GM21737 (cell line): ENCODE results near the gene RBSN.
A peak's percentile ranks its signal among the peaks of the same experiment; 100 is the strongest.

Source experiments
- ATAC-seq: cut with Tn5 transposase; IDR thresholded peaks from one replicate; pipeline ENCODE4 v1.9.1; 2021; ENCODE audit warnings: mild to moderate bottlenecking, moderate library complexity; ENCODE audit not compliant: unreplicated experiment

Gene RBSN

DNA sequence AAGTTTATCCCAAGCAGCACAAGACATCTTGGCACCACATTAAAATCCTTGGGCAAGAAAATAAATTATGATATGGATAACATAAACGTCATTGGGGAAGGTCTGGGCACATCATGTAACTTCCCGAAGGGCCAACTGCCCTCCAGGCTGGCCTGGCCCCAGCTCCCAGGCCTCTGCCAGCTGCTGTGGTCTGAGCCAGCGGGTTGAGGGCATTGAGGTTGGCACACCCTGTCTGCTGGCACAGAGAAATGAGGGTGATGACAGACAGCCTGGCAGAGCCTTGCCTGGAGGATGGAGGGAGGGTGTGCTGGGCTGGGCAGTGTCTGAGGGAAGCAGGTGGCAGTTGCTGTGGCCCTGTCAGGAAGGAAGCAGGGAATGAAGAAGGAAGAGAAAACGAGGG lies 3.3 kb upstream of the RBSN start:
- no peak for ATAC-seq

DNA sequence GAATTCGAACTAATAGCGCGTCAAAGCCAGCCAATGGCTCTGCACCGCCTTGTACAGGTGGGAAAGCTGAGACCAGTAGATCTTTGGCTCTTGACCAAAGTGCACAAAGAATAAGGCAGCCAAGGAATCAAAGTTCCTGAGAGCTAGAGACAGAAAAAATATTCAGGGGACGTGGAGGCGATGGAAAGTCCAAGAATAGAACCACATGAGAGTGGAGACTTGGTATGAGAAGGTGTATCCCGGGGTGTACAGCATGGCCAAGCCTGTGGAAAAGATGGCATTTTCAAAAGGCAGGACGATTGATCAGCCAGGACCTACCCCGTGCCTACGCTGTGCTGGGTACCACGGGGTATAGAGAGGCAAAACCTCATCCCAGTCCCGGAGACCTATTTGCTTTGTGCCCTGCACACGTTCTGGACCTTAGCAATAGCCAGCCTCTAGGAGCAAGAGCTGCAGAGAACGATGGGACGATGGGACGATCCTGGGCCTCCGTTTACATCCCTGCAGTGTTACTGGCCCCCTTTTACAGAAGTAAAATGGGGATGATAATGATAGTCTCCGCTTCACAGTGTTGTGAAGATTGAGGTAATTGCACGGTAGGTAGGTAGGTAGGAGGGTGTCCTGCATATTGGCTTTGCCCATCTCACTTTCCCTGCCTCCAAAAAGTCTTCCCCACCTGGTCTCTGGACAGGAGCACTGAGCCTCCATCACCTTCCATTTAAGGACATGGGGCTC lies 583 bp upstream of the RBSN start:
- ATAC-seq = peak; percentile 17

DNA sequence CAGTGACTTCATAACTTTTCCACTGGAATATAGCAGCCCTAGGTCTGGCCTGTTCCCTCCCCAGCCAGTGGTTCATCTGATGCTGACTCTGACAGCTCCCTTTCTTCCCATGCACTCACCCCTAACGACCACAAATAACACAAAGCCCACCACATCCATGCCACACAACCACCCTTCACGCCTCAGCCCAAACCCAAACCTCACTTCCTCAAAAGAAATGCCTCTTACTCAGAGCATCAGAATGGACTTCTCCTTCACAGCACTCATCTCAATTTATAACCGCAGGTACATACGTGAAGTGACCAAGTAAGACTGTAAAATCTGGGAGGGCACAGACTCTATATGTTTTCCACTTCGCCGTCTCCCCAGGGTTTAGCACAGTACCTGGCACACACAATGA lies 1.1 kb downstream of the RBSN start:
- ATAC-seq = no peak

DNA sequence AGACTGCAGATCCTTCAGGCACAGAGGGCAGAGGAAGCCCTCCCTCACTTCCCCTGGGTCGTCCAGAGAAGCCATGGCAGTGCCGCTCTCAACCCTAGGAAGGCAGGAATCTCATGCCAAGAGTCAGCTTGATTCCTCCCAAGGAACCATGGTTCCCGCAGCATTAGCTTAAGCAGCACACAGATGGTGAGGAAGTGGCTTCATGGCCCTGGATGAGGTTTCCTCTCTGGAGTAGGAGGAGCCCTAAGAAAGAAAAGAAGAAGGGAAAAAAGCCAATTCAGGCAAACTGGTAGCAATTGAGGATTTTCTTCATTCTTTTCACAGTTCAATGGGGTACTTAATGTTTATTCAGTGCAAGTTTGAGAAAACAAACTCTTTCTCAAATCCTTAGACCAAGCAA lies 2.9 kb downstream of the RBSN start:
- ATAC-seq = no peak

DNA sequence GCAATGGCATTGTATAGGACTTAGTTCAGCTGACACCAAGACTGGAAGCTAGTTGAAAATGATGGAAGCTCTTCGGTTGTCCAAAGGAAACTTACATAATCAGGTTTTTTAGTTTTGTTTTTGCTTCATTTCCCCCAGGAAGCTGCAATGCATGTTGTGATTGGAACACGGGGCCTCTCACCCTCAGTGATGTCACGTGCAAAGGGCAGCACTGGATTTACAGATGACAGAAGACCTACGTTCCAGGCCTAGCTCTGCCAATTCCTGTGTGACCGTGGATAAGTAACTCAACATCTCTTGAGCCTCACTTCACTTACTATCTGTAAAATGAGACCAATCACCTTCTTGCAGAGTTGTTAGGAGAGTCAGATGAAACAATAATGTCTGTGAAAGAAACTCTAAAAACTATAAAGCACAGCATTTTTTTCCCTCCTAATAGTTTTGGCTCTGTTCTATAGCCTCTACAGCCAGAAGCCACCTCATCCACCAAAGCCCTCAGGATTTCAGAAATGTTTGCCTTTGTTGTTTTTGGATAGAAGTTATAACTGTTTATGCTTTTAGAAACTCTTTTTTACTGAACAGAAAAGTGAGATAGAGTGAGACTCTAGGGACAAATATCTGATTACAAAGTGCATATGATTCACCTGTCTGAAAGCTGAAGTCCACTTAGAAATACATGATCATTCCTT lies 4.6 kb downstream of the RBSN start:
- ATAC-seq = no peak

DNA sequence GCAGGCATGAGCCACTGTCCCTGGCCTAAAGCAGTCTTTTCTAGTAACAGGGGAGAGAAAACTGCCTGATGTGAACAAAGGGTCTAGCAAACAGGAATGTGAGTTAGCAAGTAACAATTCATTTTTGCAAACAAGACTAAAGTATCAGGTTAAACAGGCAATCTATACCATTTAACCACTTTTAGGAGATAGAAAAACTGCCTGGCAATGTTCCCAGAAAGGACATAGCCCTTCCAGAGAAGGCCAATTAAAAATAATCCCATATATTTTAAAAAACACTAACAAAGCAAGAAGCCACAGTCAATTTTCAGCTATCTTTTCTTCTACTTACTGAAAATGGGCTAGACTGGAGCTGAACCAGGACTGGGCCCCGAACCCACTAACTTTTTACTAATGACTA lies 6.3 kb downstream of the RBSN start:
- no peak for ATAC-seq

DNA sequence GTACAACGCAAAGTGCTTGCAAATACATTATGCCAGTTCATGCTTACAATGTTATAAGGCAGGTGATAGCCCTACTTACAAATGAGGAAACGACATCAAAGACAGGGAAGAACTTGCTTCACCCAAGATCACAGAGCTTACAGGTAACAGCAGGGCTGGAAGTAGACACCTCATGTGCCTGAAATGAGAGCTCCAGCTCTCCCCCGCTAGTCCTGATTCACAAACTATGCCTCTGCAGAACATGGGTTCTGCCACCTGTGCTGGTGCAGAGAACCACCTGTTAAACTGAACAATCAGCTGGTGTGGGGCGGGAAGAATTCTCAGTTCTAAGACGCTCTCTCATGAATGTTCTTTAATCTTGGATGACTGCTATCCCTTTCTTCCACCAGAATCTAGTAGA lies 7.4 kb downstream of the RBSN start:
- no peak for ATAC-seq

DNA sequence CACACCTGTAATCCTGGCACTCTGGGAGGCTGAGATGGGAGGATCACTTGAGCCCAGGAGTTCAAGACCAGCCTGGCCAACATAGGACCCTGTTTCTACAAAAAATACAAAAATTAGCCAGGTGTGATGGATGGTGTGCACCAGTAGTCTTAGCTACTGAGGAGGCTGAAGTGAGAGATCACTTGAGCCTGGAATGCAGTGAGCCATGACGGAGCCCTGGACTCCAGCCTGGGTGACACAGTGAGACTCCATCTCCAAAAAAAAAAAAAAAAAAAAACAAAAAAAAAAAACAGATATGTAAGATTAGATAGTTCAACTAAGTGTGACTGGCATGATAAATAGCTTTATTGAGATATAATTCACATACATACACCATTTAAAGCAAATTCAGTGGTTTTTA lies 9.7 kb downstream of the RBSN start:
- ATAC-seq = no peak

DNA sequence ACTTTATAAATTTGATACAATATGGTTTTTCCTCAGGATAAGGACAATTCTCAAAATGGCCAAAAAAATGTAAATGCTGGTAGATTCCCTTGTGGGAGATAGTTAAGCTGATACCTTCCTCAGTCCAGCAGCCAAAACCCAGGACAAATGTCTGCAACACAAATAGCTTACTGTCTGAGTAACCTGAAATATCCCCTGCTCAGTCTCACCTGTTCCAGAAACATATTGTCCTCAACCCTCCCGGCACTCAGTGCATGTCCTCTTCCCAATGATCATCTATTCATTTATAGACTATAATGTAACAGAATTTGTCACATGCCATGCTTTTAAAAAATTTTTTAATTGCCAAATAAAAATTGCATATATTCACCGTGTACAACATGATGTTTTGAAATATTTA lies 12.2 kb downstream of the RBSN start:
- ATAC-seq = no peak

DNA sequence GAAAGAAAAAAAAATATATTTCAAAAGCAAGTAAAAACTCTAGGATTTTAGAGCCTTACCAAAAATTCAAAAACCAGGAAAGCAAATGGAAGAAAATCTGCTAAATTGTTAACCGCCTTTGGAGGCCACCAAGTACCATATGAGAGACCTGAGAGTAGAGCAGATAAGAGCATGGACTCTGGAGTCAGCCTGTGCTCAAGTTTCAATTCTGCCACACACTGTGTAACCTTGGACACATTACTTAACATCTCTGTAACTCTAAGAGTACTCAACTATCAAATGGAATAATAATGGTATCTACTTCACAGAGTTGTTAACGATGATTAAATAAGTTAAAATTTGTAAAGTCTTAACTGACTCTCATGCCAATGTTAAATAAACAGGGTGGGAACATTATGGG lies 12.7 kb downstream of the RBSN start:
- no peak for ATAC-seq

DNA sequence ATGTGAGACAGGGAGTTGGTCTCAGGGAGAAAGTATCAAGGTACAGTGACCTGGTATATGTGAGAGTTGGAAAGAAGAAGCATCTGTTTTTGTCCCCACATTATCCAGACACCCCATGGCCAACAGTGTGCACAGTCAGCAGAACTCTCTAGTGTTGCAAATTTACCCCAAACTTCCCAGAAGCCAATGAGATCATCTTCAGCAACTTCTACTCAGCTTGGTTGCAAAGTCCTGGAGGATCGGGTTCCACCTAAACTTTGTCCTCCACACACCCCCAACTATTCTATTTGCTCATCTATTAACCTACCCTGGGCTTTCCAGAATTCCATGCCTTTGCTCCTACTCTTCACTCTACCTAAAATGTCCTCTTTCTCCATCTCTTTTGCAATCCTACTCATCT lies 15.7 kb downstream of the RBSN start:
- ATAC-seq = no peak

DNA sequence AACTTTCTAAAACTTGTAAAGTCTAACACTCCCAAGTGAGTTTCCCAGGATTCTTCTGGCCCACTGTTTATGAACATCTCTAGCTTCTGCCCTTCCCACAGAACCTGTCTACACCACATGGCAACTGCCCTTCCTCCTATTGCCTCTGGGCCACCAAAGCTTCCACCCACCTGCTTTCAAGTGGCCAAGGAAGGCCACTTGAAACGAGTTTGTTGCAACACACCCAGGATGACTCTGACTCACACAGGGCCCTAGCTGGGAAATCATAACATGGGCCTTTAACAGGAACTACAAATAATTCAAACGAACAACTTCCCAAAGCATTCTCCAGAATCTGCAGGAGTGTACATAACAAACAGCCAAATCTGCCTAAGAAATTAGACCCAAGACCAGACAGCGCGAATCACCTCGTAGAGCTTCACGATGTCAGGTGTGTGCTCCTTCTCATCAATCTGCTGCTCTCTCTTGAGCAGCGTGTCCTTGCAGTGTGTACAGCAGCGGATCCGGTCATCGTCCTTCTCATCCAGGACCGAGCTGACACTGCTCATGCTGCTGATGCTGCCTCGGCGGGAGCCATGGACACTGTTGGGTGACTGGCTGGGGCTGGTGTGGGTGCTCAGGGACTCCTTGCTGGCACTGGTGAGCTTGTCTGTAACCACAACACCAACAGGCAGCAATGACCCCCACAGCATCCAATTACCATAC lies 16.8 kb downstream of the RBSN start:
- ATAC-seq = no peak

DNA sequence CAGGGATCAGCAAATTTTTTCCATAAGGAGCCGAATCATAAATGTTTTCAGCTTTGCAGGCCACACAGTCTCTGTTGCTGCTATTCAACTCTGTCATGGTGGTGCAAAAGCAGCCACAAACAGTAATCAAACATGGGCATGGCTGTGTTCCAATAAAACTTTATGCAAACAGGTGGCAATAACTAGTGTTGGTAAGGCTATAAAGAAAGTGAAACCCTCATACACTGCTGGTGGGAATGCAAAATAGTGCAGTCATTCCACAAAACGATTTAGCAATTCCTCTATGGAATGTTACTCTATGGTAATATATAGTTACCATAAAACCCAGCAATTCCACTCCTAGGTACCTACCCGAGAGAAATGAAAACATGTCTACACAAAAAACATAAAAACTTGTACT lies 19.9 kb downstream of the RBSN start:
- no peak for ATAC-seq

DNA sequence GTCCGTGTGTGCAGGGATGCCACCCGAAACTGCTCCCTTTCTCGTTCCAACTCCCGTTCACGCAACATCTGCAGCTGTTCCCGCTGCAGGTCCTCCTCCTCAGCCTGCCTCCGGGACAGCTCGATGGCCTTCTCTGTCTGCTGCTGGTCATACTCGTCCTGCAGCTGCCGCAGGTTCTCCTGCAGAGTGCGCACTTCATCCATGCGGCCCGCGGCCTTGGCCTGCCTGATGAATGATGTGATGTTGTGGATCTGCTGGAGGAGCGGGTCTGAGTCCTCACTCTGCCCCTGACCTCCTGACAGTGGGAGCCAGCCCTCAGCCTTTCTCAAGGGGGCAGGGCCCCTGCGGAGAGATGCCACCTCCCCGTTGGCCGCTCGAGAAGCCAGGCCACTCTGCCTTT lies 24.4 kb downstream of the RBSN start:
- ATAC-seq = no peak

DNA sequence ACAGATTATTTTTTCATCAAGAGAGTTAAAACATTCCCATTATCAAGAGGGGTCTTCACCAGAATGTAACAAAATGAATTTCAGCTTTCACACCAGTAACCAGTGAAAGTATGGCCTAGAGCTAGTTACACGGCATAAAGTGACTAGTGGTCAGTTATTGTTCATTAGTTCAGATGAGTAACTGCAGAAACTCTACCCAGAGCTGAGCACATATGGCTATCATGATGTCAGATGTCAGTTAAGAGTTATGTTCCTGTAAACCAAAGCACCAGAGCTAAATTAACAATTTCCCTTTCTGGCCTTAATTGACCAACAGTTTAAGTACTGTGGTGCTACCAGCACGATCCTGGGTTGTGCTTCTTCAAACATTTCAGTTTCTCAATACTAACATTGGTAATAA lies 27.2 kb downstream of the RBSN start:
- ATAC-seq = no peak

DNA sequence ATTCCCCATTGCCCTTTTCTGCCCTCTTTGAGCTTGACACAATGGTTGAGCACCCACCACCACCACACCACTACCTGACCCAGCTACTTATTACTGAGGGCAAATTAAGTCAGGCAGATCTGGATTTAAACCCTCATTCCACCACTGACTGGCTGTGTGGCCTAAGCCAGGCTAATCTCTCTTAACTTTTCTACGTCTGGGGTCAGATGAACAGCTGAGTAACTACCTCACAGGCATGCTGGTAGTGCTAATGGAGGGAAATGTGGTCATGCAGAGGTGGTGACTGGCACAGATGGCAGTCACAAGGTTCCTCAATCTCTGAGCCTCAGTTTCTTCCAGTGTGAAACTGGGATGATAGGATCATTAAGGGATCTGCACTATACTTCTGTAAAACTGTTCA lies 29.5 kb downstream of the RBSN start:
- no peak for ATAC-seq

DNA sequence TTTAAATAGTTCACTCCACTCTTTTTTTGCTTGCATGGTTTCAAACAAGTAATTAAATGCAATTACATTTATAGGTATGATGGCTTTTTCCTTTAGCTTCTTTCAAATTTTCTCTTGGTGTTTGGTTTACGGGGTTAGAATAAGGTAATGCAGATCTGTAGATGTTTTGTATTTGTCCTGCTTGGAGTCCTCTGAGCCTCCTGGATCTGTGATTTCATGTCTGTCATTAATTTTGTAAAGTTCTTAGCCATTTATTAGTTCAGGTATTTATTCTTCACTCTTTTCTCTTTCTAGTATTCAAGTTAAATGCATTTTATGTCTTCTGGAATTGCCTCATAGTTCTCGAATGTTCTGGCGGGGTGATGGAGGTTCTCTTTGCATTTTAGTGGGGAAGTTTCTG lies 32.5 kb downstream of the RBSN start:
- no peak for ATAC-seq

DNA sequence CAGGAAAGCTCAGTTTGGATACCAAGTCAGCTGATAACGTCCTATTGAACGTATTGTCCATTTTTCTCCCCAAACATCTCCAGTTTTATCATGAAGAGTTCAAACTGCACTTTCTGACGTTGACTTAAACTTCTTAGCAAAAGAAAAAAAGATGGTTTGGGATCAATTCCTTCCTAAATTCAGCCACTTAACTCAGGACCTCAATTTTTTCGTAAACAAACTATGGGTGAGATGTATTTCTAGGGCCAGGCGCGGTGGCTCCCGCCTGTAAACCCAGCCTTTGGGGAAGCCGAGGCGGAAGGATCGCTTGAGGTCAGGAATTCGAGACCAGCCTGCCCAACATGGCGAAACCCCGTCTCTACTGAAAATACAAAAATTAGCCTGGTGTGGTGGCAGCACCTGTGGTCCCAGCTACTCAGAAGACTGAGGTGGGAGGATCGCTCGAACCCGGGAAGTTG lies 33.4 kb downstream of the RBSN start:
- no peak for ATAC-seq

DNA sequence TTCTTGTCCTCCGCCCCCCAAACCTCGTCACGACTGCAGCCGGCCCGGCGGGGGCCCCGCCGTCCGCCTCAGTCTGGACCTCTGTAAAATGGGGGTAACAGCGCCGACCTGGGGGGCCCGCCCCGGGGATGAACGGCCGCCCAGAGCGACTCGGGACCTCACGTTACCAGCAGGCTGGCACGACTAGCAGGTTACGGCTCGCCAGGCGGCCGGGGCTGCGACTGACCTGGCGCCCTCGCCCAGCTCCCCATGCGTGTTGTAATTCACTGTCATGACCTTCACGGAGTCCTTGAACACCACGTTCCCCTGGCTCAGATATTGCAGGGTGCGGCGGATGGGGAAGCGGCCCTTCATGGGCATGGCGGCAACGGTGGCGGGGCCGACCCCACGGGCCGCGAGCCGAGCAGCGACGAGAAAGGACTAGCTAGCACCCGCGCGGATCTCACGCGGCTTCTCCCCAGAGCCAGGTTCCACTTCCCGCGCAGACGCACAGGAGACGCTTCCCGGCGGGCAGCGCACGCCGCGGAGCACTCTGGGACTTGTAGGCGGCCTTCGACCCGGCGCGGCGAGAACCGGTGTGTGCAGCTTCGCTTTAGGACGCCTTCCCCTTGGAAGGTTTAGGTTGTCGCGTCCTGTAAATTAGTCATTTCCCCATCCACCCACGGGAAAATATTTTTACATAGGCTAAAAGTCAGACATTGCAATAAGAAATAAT lies 34.0 kb downstream of the RBSN start, which contains the start of gene MRPS25:
Gene MRPS25, minus strand, starts transcription at position 481 of the 715 bp plus-strand sequence. Its CDS starts 121 bp downstream, at position 360.
- ATAC-seq = peak; percentile 95

DNA sequence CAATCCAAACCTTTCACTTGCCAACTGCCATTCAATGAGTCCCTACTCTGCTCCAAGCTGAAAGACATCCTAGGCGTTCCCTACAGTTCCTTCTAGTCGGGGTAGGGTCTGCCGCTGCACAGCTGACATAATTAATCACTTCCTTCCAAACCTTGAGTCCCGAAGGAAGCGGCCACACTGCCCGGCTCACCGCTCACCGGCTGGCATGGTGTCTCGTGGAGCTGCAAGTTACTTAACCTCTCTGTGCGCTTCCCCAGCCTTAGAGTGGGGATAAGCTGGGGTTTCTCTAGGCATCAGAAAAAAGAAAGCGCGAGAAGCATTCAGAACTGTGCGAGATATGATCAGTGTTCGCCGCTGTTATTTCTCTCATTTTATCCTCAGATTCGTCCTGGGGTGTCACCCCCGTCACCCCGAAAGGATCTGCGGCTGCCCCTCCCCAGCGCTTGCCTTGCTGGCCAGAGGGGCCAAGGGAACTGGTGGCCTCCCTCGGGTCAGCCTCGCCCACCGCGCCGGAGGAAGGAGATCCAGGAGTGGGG lies 34.6 kb downstream of the RBSN start:
- peak; percentile 26 for ATAC-seq

DNA sequence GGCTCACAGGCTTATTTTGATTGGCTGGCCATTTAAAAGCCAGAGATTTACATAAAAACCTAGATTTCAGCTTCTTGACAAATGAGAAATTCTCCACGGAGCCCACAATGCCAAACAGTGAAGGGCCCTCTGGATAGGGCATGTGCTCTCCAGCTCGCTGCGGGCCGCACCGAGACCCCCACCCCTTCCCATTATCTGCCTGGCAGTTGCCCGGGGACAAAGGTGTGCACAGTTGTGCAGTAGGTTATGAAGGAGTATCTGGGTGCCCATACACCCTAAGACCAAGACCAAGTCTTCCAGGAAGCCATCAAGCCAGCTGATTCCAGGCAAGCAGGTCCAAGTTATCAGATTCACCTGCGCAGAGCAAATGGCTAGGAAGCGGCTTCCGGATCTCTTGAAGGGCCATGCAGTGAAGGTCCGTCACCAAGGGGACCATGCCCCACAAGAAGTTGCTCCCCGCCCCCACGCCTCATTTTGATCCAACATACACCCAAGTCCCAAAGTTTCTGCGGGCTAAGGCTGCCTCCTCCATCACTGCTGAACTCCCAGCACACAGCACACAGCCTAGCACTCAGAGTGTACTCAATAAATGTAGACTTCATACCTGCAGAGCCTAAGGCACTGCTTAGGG lies 35.2 kb downstream of the RBSN start:
- no peak for ATAC-seq
